Inflammatory macrophage treated with lipopolysaccharide for 1 hour (primary cell): ENCODE data around the gene VWA5A.
"Not testable (repeated sequence)": the region's sequence is repeated elsewhere in the genome, so short reads cannot be mapped to it uniquely, and the experiment has no call there.

ENCODE experiments used
- DNase-seq, 2 donors: peaks; one replicate each; pipeline ENCODE4 v3.0.0-alpha.2; 2020 to 2022

VWA5A gene

DNA sequence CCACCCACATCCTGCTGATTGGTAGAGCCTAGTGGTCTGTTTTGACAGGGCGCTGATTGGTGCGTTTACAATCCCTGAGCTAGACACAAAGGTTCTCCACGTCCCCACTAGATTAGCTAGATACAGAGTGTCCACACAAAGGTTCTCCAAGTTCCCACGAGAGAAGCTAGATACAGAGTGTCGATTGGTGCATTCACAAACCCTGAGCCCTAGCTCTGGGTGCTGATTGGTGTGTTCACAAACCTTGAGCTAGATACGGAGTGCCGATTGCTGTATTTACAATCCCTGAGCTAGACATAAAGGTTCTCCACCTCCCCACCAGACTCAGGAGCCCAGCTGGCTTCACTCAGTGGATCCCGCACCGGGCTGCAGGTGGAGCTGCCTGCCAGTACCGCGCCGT is 55.1 kb downstream of the VWA5A start:
- DNase-seq, result not testable (repeated sequence)

DNA sequence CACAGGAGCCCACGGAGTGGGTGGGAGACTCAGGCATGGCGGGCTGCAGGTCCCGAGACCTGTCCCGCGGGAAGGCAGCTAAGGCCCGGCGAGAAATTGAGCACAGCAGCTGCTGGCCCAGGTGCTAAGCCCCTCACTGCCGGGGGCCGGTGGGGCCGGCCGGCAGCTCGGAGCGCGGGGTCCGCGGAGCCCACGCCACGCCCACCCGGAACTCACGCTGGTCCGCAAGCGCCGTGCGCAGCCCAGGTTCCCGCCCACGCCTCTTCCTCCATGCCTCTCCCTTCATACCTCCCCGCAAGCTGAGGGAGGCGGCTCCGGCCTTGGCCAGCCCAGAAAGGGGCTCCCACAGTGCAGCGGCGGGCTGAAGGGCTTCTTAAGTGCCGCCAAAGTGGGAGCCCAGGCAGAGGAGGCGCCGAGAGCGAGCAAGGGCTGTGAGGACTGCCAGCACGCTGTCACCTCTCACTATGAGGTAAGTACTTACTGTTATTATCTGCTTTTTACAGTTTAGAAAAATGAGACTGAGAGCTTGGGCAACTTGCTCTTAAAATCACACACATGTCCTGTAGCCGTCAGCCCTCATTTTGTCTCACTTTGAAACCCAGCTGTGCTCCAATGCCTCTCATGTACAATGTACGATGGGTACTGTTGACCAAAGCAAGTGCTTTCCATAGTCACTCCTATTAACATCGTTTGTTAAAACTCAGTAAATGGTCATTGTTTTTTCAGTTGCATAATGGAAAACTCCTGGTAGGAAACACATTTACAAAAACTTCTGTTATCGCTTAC is 55.7 kb downstream of the VWA5A start:
- DNase-seq, result no peak

- DNase-seq, result no peak
These were observed 56.9 kb downstream of the VWA5A start for GRCh38 chr11:124172101-124172500.

DNA sequence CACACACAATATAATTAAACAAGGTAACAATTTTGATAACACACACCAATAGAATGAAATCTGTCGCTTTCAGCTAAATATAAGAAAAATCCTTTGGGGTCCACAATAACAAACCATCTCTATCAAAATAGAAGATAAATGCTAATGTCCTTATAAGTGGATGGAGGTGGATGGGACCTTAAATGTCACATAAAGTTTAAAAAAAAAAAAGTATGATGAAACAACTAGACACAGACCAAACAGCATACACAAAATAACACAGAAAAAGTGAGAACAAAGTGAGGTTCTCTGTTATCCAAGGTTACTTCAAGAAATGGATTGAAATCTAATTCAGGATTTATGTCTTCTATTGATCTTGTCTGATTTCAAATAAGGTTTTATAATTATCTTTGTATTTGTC is 57.3 kb downstream of the VWA5A start:
- no peak for DNase-seq

DNA sequence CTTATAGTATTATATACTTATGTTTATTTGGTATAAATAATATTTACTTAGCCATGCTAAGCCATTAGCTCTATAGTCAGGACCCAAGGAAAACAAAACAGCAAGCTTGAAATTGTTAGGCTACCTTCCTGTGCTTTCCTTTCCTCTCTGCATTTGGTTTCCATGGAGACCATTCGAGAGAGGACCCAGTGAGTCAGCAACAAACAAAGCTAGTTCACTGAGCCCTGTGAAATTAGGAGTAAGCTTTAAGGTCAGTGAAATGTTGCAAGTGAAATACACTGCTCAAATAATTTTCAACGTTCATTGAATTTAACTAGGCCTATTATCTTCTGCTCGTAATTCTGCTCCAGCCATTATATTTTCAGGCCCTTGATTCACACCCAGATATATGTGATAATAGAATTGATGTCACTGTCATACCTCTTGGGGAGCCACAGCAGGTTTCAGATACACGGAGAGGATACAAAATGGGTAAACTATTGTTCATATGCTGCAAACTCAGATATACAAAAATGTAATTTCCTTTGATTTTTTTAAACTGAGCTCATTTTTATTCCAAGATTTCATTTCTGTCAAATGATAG is 58.8 kb downstream of the VWA5A start:
- no peak for DNase-seq

- DNase-seq, result peak; percentile 72 to 73
These were observed 61.9 kb downstream of the VWA5A start for GRCh38 chr11:124176925-124177715.

GRCh38 chr11:124179310-124179709 is 64.1 kb downstream of the VWA5A start:
- DNase-seq, result no peak

- no peak for DNase-seq
These were observed 67.8 kb downstream of the VWA5A start, which contains the start of gene OR10D3 for GRCh38 chr11:124183068-124183467. TSS of gene OR10D3 (plus strand) at chr11:124183345. CDS start at chr11:124185270, 1,925 bp downstream.

- DNase-seq, result no peak
These were observed 75.3 kb downstream of the VWA5A start for GRCh38 chr11:124190298-124191139.

GRCh38 chr11:124193221-124194010 is 78.2 kb downstream of the VWA5A start:
- peak; percentile 32 to 49 for DNase-seq

DNA sequence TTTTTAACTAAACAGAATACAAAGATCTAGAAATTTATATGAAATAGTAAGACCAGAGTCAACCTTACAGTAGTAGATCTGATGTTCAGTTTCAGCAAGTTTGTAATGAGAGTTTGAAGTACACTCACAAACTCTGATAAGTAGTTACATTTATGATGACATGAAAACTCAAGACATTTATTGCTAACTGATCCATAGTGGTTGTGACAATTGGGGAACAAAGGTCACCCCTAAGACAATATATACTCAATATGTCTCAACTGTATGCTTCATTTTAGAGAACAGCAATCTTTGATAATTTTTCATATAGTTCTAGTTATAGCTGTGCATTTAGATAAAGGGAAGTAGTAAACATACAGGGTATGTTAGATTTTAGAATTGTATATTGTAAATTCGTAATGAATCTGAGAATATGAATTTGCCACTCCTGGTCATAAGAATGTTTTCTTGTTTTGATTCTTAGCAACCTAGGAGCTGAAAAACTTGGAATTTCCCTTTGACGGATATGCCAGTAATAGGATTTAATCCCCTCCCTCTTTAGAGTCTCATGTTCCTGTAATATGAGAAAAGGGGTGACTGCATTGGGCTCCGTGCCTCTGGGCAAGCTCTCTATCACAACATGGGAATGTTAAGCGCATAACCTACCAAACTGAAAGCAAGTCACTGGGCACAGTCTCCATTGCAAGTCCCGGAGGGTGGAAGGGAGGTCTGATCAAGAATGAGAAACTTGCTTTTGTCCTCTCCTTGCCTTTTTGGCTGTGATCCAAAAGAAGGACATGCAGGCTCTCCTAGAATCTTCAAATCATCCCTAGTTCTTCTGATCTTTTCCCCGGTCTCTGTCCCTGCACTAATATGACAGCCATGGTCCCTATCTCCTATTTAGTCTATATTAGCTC is 79.3 kb downstream of the VWA5A start:
- peak in 1 of 2 donors; percentile 8 for DNase-seq

GRCh38 chr11:124195189-124195734 is 80.0 kb downstream of the VWA5A start:
- peak; percentile 40 to 79 for DNase-seq
